GM12891 (cell line): Measurements from ENCODE around the gene CYP4F2.

Source experiments
- PAX5 ChIP-seq: IDR thresholded peaks from 2 replicates; pipeline ENCODE4 v1.6.1; 2011; ENCODE audit warnings: low read length, moderate library complexity, mild to moderate bottlenecking; ENCODE audit not compliant: insufficient read depth, severe bottlenecking
- POLR2A ChIP-seq: IDR thresholded peaks from 2 replicates; pipeline ENCODE4 v1.6.1; 2011; ENCODE audit warnings: low read depth, low read length, control low read depth
- POLR2AphosphoS5 ChIP-seq: IDR thresholded peaks from 2 replicates; pipeline ENCODE4 v1.6.1; 2011; ENCODE audit warnings: low read depth, low read length, control low read depth
- TAF1 ChIP-seq: IDR thresholded peaks from 2 replicates; pipeline ENCODE4 v1.6.1; 2011; ENCODE audit warnings: low read depth, low read length, control low read depth

- TF ChIP-seq TAF1, result no peak
- no peak for TF ChIP-seq POLR2A
- TF ChIP-seq POLR2AphosphoS5, result no peak
- TF ChIP-seq PAX5, result no peak
Observed at GRCh38 chr19:15895876-15896430, 1.9 kb downstream of the CYP4F2 start.
